Adrenal gland (tissue), 12 donors: ENCODE results near the gene FYCO1. TPM values are rescaled to one million over a fixed set of nuclear protein-coding genes. Genes with fewer than 3 reads are reported as not detected.

Experiments
- DNase-seq, 7 donors: peaks; one replicate each; pipeline ENCODE4 v3.0.0-alpha.2; 2019 to 2020
- H3K27ac ChIP-seq, 5 donors: fragments of 200-600 bp; sonication (generic) in 4 of 5; 1 replicate in 3 of 5; 2 replicates in 2 of 5; pipeline versions ENCODE4 v1.5.1 to v1.8.0; 2016 to 2020; ENCODE audit warnings: mild to moderate bottlenecking in 1 of 5
- H3K27me3 ChIP-seq: fragments of 200-600 bp; 2 replicates; pipeline ENCODE4 v1.8.0; 2021
- H3K36me3 ChIP-seq, 2 donors: fragments of 200-600 bp; replicated peaks in 1 of 2; 1 replicate in 1 of 2; 2 replicates in 1 of 2; pipeline versions ENCODE4 v1.5.1 to v1.8.0; 2018 to 2022
- H3K4me1 ChIP-seq, 2 donors: fragments of 200-600 bp; replicated peaks in 1 of 2; 1 replicate in 1 of 2; 2 replicates in 1 of 2; pipeline versions ENCODE4 v1.5.1 to v1.8.0; 2018 to 2021
- H3K4me3 ChIP-seq, 4 donors: fragments of 200-600 bp; sonication (generic) in 3 of 4; one replicate each; pipeline ENCODE4 v1.5.1; 2016 to 2018
- H3K9me3 ChIP-seq, 3 donors: fragments of 200-600 bp; sonication (generic) in 1 of 3; replicated peaks in 1 of 3; 1 replicate in 2 of 3; 2 replicates in 1 of 3; pipeline versions ENCODE4 v1.5.1 to v1.8.0; 2016 to 2021
- CTCF ChIP-seq, 6 experiments: fragments of 450-650 bp in 4 of 6; fragments of 200-600 bp in 2 of 6; sonication (generic) in 1 of 6; IDR thresholded peaks; 1 replicate in 5 of 6; 2 replicates in 1 of 6; pipeline versions ENCODE4 v1.5.1 to v1.8.0; 2016 to 2021; ENCODE audit warnings: antibody characterized with exemption in 6 of 6, mild to moderate bottlenecking in 2 of 6, moderate library complexity in 1 of 6
- POLR2A ChIP-seq, 2 donors: fragments of 450-650 bp; IDR thresholded peaks; one replicate each; pipeline ENCODE4 v1.6.1; 2017; ENCODE audit warnings: antibody characterized with exemption in 2 of 2, mild to moderate bottlenecking in 2 of 2, moderate library complexity in 1 of 2
- WGBS, 4 donors: extraction: QIAGEN DNeasy Blood & Tissue Kit in 2 of 4; methylation state at CpG; one replicate each; pipeline versions ENCODE4 v1.1.5 to v1.1.7; 2013 to 2017; 5-methylcytosine and 5-hydroxymethylcytosine counted together
- intact Hi-C, 2 donors: fragments of 100-400 bp; cut with DNase I; formaldehyde crosslinking; loops; one replicate each; pipeline versions ENCODE4 v1.14.1 to v1.15.0; 2022 to 2023
- polyA plus RNA-seq, 3 donors: library from polyadenylated mRNA; stranded (reverse); fragments of 200-250 nt in 2 of 3; fragments of 350-450 nt in 1 of 3; fragmentation: Illumina TruSeq in 1 of 3; extraction: RNeasy Lipid Tissue Mini Kit (QIAGEN cat#74804) in 1 of 3; gene quantifications; one replicate each; pipeline ENCODE4 v1.2.3, GENCODE V29; 2013 to 2014
- total RNA-seq, 9 donors: library from RNA; depleted of rRNA in 4 of 9; stranded (reverse); fragments of >200 nt in 4 of 9; fragments of 120-200 nt in 1 of 9; fragmentation: NEBNext Ultra II Directional in 1 of 9; extraction: Animal tissue kit (Norgen Biotek cat#: 25700) in 1 of 9; gene quantifications; one replicate each; pipeline versions ENCODE4 v1.1.0 to v1.2.4, GENCODE V29; 2013 to 2023
- donor health status: healthy with polysubstance abuse.
- donor health status: Bipolar disorder and iron deficiency.
- donor health status: DM: yes; HTN: yes; CAD: no.
- donor health status: DM: no; HTN: no; CAD: no.
- donor health status: DM: no; HTN: no; CAD: no.
- donor health status: DM: yes; HTN: yes; CAD: no.

The FYCO1 gene
- total and polyA plus RNA-seq, 12 donors: 12.3 to 74.3 (median 29.4) TPM

GRCh38 chr3:45994419-45995235 lies 997 bp downstream of the FYCO1 start:
- no peaks in the 10 kb centered on the region for H3K27me3 ChIP-seq
- peak in 2 of 7 donors; percentile 34 for DNase-seq
- H3K4me1 ChIP-seq: peaks cover 4 to 44% of the 10 kb centered on the region in 2 donors
- intact Hi-C loops: no loop called here
- no peak for TF ChIP-seq POLR2A (IDR thresholded peaks at IDR 0.05)
- no peak for TF ChIP-seq CTCF (IDR thresholded peaks at IDR 0.05)
- WGBS, 4 donors: 9 to 12% (median 11%) methylated on average over 9 to 16 of the region's 16 CpGs
- peak overlapping the region in 3 of 4 donors; percentile 82 to 99 (median 95) for H3K4me3 ChIP-seq
- H3K9me3 ChIP-seq: no peaks in the 10 kb centered on the region
- H3K36me3 ChIP-seq: no peaks in the 10 kb centered on the region
- peak overlapping the region in 4 of 5 donors; percentile 77 to 96 (median 88) for H3K27ac ChIP-seq

- H3K4me1 ChIP-seq: peaks cover 4 to 55% of the 10 kb centered on the region in 2 donors
- H3K4me3 ChIP-seq: no peak overlapping the region
- TF ChIP-seq POLR2A (IDR thresholded peaks at IDR 0.05): no peak
- TF ChIP-seq CTCF (IDR thresholded peaks at IDR 0.05): no peak
- H3K27ac ChIP-seq: peak overlapping the region in 2 of 5 donors; percentile 5 to 25
- intact Hi-C loops: no loop called here
- DNase-seq: no peak
- 79 to 85% (median 82%) methylated on average over 3 of the region's 3 CpGs for WGBS, 4 donors
- no peaks in the 10 kb centered on the region for H3K9me3 ChIP-seq
- H3K27me3 ChIP-seq: no peaks in the 10 kb centered on the region
- H3K36me3 ChIP-seq: no peaks in the 10 kb centered on the region
These were observed 2.1 kb downstream of the FYCO1 start for GRCh38 chr3:45993421-45994027.

GRCh38 chr3:45992821-45993221 lies 2.8 kb downstream of the FYCO1 start:
- H3K4me3 ChIP-seq: no peak overlapping the region
- intact Hi-C loops: no loop called here
- H3K36me3 ChIP-seq: no peaks in the 10 kb centered on the region
- no peaks in the 10 kb centered on the region for H3K27me3 ChIP-seq
- no peaks in the 10 kb centered on the region for H3K9me3 ChIP-seq
- H3K4me1 ChIP-seq: peaks cover 7 to 62% of the 10 kb centered on the region in 2 donors
- no peak for TF ChIP-seq POLR2A (IDR thresholded peaks at IDR 0.05)
- no peak for TF ChIP-seq CTCF (IDR thresholded peaks at IDR 0.05)
- H3K27ac ChIP-seq: peak overlapping the region in 2 of 5 donors; percentile 5 to 25
- 65 to 84% (median 74%) methylated on average over 2 of the region's 2 CpGs for WGBS, 4 donors
- no peak for DNase-seq

- H3K36me3 ChIP-seq: no peaks in the 10 kb centered on the region
- WGBS, 4 donors: 51 to 78% (median 68%) methylated on average over 2 of the region's 2 CpGs
- H3K27ac ChIP-seq: peak overlapping the region in 2 of 5 donors; percentile 5 to 19
- no peaks in the 10 kb centered on the region for H3K27me3 ChIP-seq
- DNase-seq: no peak
- intact Hi-C loops: no loop called here
- H3K4me1 ChIP-seq: peaks cover 13 to 68% of the 10 kb centered on the region in 2 donors
- TF ChIP-seq POLR2A (IDR thresholded peaks at IDR 0.05) (no peak), CTCF (IDR thresholded peaks at IDR 0.05) (no peak)
- no peaks in the 10 kb centered on the region for H3K9me3 ChIP-seq
- no peak overlapping the region for H3K4me3 ChIP-seq
These were observed 3.4 kb downstream of the FYCO1 start for GRCh38 chr3:45992133-45992729.
